Measurements from ENCODE around the gene TNFAIP8. TPM values are rescaled to one million over a fixed set of nuclear protein-coding genes. Genes with fewer than 3 reads are reported as not detected.

TNFAIP8 gene
- total RNA-seq, 4 donors from 2014 or later: 37.2 to 49.1 (median 43.3) TPM

GRCh38 chr5:119313658-119314605 lies 41.9 kb upstream of the TNFAIP8 start:
- H3K36me3 ChIP-seq: no peaks in the 10 kb centered on the region
- TF ChIP-seq, protein P1, sequence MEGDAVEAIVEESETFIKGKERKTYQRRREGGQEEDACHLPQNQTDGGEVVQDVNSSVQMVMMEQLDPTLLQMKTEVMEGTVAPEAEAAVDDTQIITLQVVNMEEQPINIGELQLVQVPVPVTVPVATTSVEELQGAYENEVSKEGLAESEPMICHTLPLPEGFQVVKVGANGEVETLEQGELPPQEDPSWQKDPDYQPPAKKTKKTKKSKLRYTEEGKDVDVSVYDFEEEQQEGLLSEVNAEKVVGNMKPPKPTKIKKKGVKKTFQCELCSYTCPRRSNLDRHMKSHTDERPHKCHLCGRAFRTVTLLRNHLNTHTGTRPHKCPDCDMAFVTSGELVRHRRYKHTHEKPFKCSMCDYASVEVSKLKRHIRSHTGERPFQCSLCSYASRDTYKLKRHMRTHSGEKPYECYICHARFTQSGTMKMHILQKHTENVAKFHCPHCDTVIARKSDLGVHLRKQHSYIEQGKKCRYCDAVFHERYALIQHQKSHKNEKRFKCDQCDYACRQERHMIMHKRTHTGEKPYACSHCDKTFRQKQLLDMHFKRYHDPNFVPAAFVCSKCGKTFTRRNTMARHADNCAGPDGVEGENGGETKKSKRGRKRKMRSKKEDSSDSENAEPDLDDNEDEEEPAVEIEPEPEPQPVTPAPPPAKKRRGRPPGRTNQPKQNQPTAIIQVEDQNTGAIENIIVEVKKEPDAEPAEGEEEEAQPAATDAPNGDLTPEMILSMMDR (IDR thresholded peaks at IDR 0.05): no peak
- TF ChIP-seq POLR2A (IDR thresholded peaks at IDR 0.05) (no peak), POLR2AphosphoS5 (IDR thresholded peaks at IDR 0.05) (no peak), EP300 (IDR thresholded peaks at IDR 0.05) (no peak)
- no peak overlapping the region for H3K4me3 ChIP-seq
- WGBS: 72% methylated on average over 5 of the region's 5 CpGs
- peaks cover 9% of the 10 kb centered on the region for H3K4me1 ChIP-seq
- no peaks in the 10 kb centered on the region for H3K27me3 ChIP-seq
- H3K27ac ChIP-seq: no peak overlapping the region
- no peaks in the 10 kb centered on the region for H3K9me3 ChIP-seq
- no peak for DNase-seq (ENCODE audit: low spot score in 2 of 2)

DNA sequence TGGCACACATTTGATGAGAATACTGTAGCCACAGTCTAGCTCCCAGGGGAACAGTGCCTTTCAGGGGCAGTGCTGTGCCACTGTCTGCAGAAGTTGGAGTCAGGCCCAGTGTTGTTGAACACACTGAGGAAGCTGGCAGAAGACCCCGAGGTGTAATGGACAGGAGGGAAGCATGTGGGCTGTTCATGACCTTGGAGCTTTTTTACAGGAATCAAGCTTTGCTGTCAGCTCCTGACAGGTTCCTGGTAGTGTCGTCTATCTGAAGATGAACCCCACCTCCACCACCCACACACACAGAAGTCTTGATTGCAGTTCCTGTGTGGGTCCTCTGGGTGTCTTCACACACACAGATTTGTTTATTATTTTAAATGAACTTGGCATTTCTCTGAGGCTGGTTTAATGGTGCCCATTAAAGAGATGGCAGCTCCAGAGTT lies 40.3 kb upstream of the TNFAIP8 start:
- no peak overlapping the region for H3K27ac ChIP-seq

DNA sequence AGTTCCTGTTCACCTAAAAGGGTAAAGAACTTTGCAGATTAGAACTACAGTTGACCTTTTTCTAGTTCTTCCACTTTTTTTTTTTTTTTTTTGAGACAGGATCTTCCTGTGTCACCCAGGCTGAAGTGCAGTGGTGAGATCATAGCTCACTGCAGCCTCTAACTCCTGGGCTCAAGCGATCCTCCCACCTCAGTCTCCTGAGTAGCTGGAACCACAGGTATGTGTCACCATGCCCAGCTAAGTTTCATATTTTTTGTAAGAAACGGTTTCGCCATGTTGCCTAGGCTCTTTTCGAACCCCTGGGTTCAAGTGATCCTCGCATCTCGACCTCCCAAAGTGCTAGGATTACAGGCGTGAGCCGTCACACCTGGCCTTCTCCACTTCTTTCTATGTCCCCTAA lies 39.7 kb upstream of the TNFAIP8 start:
- H3K9me3 ChIP-seq: no peaks in the 10 kb centered on the region
- 96% methylated on average over 8 of the region's 8 CpGs for WGBS
- no peak overlapping the region for H3K4me3 ChIP-seq
- TF ChIP-seq POLR2A (IDR thresholded peaks at IDR 0.05) (no peak), POLR2AphosphoS5 (IDR thresholded peaks at IDR 0.05) (no peak), EP300 (IDR thresholded peaks at IDR 0.05) (no peak)
- TF ChIP-seq, protein P1 (IDR thresholded peaks at IDR 0.05): no peak
- no peak for DNase-seq (ENCODE audit: low spot score in 2 of 2)
- H3K27me3 ChIP-seq: no peaks in the 10 kb centered on the region
- H3K4me1 ChIP-seq: peaks cover 5% of the 10 kb centered on the region
- no peak overlapping the region for H3K27ac ChIP-seq
- no peaks in the 10 kb centered on the region for H3K36me3 ChIP-seq

More for the DNA sequence above, 40.3 kb upstream of the TNFAIP8 start:
- TF ChIP-seq, protein P1 (IDR thresholded peaks at IDR 0.05): peak; percentile 2 to 18
- no peak for TF ChIP-seq POLR2AphosphoS5 (IDR thresholded peaks at IDR 0.05)
- Histone ChIP-seq H3K27me3 (no peaks in the 10 kb centered on the region), H3K4me1 (peaks cover 5% of the 10 kb centered on the region), H3K36me3 (no peaks in the 10 kb centered on the region), H3K4me3 (no peak overlapping the region), H3K9me3 (no peaks in the 10 kb centered on the region)
- DNase-seq (ENCODE audit: low spot score in 2 of 2): no peak
- 3% methylated on average over 2 of the region's 2 CpGs for WGBS

DNA sequence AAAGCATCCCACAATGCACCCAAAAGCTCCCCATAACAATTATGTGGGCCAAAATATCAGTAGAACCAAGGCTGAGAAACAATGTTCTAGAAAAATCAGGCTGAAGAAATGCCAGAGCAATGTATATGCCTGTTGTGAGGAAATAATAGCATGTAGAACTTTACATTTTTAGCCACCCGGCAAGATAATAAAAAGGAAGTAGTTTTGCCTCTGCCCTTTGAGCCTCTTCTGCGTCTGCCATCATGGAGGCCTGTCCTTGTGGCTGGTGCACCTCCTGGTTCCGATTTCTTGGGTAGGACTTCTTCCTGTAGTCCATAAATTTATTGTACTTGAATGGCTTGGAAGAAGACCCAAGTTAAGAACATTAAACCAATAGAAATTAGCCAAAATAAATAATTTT lies 38.9 kb upstream of the TNFAIP8 start:
- DNase-seq (ENCODE audit: low spot score in 2 of 2): no peak
- H3K4me3 ChIP-seq: no peak overlapping the region
- no peak overlapping the region for H3K27ac ChIP-seq
- H3K36me3 ChIP-seq: no peaks in the 10 kb centered on the region
- H3K9me3 ChIP-seq: no peaks in the 10 kb centered on the region
- WGBS: 91% methylated on average over 3 of the region's 3 CpGs
- no peaks in the 10 kb centered on the region for H3K27me3 ChIP-seq
- peaks cover 11% of the 10 kb centered on the region for H3K4me1 ChIP-seq
- no peak for TF ChIP-seq POLR2A (IDR thresholded peaks at IDR 0.05)
- TF ChIP-seq EP300 (IDR thresholded peaks at IDR 0.05): no peak
- TF ChIP-seq, protein P1 (IDR thresholded peaks at IDR 0.05): no peak
- no peak for TF ChIP-seq POLR2AphosphoS5 (IDR thresholded peaks at IDR 0.05)

DNA sequence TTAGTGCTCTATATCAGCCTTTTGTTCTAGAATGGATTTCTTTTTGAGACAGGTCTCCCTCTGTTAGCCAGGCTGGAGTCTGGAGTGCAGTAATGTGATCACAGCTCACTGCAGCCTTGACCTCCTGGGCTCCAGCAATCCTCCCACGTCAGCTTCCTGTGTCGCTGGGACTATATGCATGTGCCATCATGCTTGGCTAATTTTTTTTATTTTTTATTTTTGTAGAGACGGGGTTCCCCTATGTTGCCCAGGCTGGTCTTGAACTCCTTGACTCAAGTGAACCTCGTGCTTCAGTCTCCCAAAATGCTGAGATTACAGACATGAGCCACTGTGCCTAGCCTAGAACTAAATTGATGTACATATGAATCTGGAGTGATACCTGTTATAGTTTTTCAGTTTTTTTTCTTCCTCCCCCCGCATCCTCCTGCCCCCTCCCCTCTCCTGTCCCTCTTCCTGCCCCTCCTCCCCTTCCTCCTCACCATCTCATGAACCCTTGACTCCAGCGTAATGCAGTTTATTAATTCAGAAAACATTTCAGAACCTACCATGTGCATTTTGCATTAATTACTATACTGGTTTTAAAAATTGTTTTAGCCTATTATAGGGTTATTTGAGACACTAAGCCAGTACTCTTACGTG lies 37.4 kb upstream of the TNFAIP8 start:
- no peaks in the 10 kb centered on the region for H3K36me3 ChIP-seq
- H3K9me3 ChIP-seq: no peaks in the 10 kb centered on the region
- DNase-seq (ENCODE audit: low spot score in 2 of 2): no peak
- peaks cover 24% of the 10 kb centered on the region for H3K4me1 ChIP-seq
- H3K27ac ChIP-seq: no peak overlapping the region
- WGBS: 55% methylated on average over 7 of the region's 7 CpGs
- TF ChIP-seq, protein P1 (IDR thresholded peaks at IDR 0.05): no peak
- TF ChIP-seq EP300 (IDR thresholded peaks at IDR 0.05) (no peak), POLR2A (IDR thresholded peaks at IDR 0.05) (no peak), POLR2AphosphoS5 (IDR thresholded peaks at IDR 0.05) (no peak)
- H3K27me3 ChIP-seq: no peaks in the 10 kb centered on the region
- H3K4me3 ChIP-seq: no peak overlapping the region

Measured in suprapubic skin (tissue), 4 donors.